K562 (cell line): Measurements from ENCODE around the gene RHOC. TPM values are rescaled to one million over a fixed set of nuclear protein-coding genes. Genes with fewer than 3 reads are reported as not detected.

Source experiments
- CREB5 ChIP-seq: fragments of 250-450 bp; sonication (Bioruptor Pico); IDR thresholded peaks from 2 replicates; pipeline ENCODE4 v1.5.0; 2020; ENCODE audit warnings: mild to moderate bottlenecking
- FOSL1 ChIP-seq: fragments of 200-800 bp; sonication (Bioruptor generic); conservative IDR thresholded peaks from 2 replicates; pipeline ENCODE4 v1.6.1; 2016; ENCODE audit warnings: missing genetic modification characterization, missing compliant biosample characterization
- HDGF ChIP-seq: fragments of 450-650 bp; IDR thresholded peaks from 2 replicates; pipeline ENCODE4 v1.6.1; 2016
- HINFP ChIP-seq: fragments of 450-650 bp; conservative IDR thresholded peaks from 2 replicates; pipeline ENCODE4 v1.6.1; 2016; ENCODE audit warnings: missing genetic modification characterization, low read depth, mild to moderate bottlenecking, control low read depth, missing compliant biosample characterization
- KLF6 ChIP-seq: fragments of 250-450 bp; sonication (Bioruptor Pico); IDR thresholded peaks from 2 replicates; pipeline ENCODE4 v1.4.0; 2020; ENCODE audit warnings: mild to moderate bottlenecking, moderate library complexity, borderline replicate concordance
- NCOA1 ChIP-seq: fragments of 450-650 bp; IDR thresholded peaks from 2 replicates; pipeline ENCODE4 v1.6.1; 2016; ENCODE audit warnings: low read depth
- RBM34 ChIP-seq: fragments of 200-400 bp; formaldehyde crosslinking; IDR thresholded peaks from 2 replicates; pipeline ENCODE4 v1.6.1; 2018; ENCODE audit warnings: low read length, borderline replicate concordance; ENCODE audit not compliant: insufficient read depth
- TAF7 ChIP-seq: fragments of 450-650 bp; IDR thresholded peaks from 2 replicates; pipeline ENCODE4 v1.6.1; 2016; ENCODE audit warnings: missing genetic modification characterization, missing compliant biosample characterization
- TARDBP ChIP-seq: fragments of 450-650 bp; IDR thresholded peaks from 2 replicates; pipeline ENCODE4 v1.6.1; 2016
- VEZF1 ChIP-seq: fragments of 200-800 bp; sonication (Bioruptor generic); IDR thresholded peaks from 2 replicates; pipeline ENCODE4 v1.6.1; 2017; ENCODE audit warnings: missing genetic modification characterization, missing compliant biosample characterization
- ZFP1 ChIP-seq: fragments of 450-650 bp; formaldehyde crosslinking; IDR thresholded peaks from 2 replicates; pipeline ENCODE4 v1.4.0; 2020; ENCODE audit warnings: mild to moderate bottlenecking, mixed read lengths
- ZNF282 ChIP-seq: sonication (generic); formaldehyde crosslinking; IDR thresholded peaks from 2 replicates; pipeline ENCODE4 v1.8.1; 2023; ENCODE audit warnings: missing genetic modification reagents
- ZNF583 ChIP-seq: fragments of 250-450 bp; sonication (Bioruptor Pico); IDR thresholded peaks from 2 replicates; pipeline ENCODE4 v1.4.0; 2020
- polyA plus RNA-seq, 8 experiments: library from polyadenylated mRNA; depleted of rRNA in 4 of 8; stranded (reverse) in 5 of 8; unstranded in 3 of 8; fragments of >200 nt; fragmentation: Nextera tagmentation in 2 of 8; fragmentation: Illumina TruSeq in 1 of 8; extraction: Ambion mirVana in 2 of 8; extraction: Trizol in 1 of 8; gene quantifications; 2 replicates each; pipeline versions ENCODE4 v1.2.1 to v1.2.3, GENCODE V29; 2011 to 2014; ENCODE audit warnings: inconsistent platforms in 1 of 8, missing spikeins in 1 of 8
- total RNA-seq, 7 experiments: library from RNA; depleted of rRNA in 6 of 7; stranded (reverse); fragments of >200 nt in 6 of 7; fragmentation: Illumina TruSeq in 2 of 7; extraction: Trizol in 2 of 7; gene quantifications; 2 replicates each; pipeline versions ENCODE4 v1.2.1 to v1.2.3, GENCODE V29; 2011 to 2021; ENCODE audit warnings: low replicate concordance in 1 of 7
- TF ChIP-seq, protein P1 (sequence below): sonication (generic); formaldehyde crosslinking; IDR thresholded peaks from 2 replicates; pipeline ENCODE4 v1.8.0; 2023; ENCODE audit warnings: missing genetic modification reagents, mild to moderate bottlenecking, borderline replicate concordance
- TF ChIP-seq, protein P2 (sequence below), 2 experiments: fragments of 450-650 bp in 1 of 2; sonication (generic) in 1 of 2; formaldehyde crosslinking in 1 of 2; IDR thresholded peaks in 1 of 2; conservative IDR thresholded peaks in 1 of 2; 2 replicates each; pipeline versions ENCODE4 v1.6.1 to v1.8.1; 2016 to 2023; ENCODE audit warnings: mild to moderate bottlenecking in 2 of 2, moderate library complexity in 2 of 2, inconsistent platforms in 1 of 2, missing genetic modification reagents in 1 of 2

Gene RHOC
- total and polyA plus RNA-seq, 9 of the 15 experiments (the other 6 are each of a cell fraction or from before 2014, with no cell fraction given) = 35.2 to 364 (median 204) TPM

DNA sequence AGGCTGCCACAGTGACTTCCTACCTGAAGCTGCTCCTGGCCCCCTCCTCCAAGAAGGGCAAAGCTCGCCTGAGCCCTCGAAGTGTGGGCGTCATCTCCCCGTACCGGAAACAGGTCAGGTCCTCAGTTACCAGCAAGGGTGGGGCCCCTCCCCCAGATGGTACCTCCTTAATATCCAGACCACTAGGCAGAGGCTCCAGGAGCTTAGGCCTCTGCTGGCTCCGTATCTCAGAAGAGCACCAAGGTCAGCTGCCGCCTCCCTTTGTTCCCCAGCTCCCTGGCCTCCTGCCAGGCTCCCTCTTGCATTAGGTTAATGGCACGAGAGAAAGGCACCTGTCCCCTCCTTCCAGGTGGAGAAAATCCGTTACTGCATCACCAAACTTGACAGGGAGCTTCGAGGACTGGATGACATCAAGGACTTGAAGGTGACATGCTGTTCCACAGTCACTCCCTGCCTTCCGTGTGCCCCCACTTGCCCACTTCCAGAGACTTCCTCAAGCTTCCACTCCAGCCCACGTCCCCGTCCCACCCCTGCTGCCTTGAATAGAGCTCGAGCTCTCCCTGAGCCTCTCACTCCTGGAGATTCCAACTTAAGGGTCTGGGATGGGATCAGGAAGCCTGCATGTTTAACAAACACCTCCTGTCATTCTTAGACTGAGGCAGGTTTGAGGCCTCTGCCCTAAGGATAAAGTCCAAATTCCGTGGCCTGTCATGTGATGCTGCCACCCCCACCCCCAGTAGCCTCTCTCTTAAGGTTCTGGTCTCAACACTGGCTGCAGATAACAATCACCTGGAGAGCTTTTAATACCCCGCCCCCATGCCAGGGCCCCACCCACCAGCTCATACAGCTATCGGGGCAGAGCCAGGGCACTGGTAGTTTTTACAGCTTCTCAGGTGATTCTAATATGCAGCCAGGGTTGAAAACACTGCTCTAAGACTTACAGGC lies 8.3 kb downstream of the RHOC start (continued):
- TF ChIP-seq, protein P1, sequence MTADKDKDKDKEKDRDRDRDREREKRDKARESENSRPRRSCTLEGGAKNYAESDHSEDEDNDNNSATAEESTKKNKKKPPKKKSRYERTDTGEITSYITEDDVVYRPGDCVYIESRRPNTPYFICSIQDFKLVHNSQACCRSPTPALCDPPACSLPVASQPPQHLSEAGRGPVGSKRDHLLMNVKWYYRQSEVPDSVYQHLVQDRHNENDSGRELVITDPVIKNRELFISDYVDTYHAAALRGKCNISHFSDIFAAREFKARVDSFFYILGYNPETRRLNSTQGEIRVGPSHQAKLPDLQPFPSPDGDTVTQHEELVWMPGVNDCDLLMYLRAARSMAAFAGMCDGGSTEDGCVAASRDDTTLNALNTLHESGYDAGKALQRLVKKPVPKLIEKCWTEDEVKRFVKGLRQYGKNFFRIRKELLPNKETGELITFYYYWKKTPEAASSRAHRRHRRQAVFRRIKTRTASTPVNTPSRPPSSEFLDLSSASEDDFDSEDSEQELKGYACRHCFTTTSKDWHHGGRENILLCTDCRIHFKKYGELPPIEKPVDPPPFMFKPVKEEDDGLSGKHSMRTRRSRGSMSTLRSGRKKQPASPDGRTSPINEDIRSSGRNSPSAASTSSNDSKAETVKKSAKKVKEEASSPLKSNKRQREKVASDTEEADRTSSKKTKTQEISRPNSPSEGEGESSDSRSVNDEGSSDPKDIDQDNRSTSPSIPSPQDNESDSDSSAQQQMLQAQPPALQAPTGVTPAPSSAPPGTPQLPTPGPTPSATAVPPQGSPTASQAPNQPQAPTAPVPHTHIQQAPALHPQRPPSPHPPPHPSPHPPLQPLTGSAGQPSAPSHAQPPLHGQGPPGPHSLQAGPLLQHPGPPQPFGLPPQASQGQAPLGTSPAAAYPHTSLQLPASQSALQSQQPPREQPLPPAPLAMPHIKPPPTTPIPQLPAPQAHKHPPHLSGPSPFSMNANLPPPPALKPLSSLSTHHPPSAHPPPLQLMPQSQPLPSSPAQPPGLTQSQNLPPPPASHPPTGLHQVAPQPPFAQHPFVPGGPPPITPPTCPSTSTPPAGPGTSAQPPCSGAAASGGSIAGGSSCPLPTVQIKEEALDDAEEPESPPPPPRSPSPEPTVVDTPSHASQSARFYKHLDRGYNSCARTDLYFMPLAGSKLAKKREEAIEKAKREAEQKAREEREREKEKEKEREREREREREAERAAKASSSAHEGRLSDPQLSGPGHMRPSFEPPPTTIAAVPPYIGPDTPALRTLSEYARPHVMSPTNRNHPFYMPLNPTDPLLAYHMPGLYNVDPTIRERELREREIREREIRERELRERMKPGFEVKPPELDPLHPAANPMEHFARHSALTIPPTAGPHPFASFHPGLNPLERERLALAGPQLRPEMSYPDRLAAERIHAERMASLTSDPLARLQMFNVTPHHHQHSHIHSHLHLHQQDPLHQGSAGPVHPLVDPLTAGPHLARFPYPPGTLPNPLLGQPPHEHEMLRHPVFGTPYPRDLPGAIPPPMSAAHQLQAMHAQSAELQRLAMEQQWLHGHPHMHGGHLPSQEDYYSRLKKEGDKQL = no peak
- TF ChIP-seq FOSL1 = no peak
- TF ChIP-seq, protein P2, sequence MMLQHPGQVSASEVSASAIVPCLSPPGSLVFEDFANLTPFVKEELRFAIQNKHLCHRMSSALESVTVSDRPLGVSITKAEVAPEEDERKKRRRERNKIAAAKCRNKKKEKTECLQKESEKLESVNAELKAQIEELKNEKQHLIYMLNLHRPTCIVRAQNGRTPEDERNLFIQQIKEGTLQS (IDR thresholded peaks at IDR 0.05) = no peak
- TF ChIP-seq, protein P2 (CRISPR knock-in tag; conservative IDR thresholded peaks at IDR 0.05) = no peak
- TF ChIP-seq HINFP (tag) = no peak
- TF ChIP-seq CREB5 (CRISPR knock-in tag) = 0 out of 2 replicates have a peak, but pooled peaks have one; percentile 22
- 0 out of 2 replicates have a peak, but pooled peaks have one; percentile 33 for TF ChIP-seq ZNF583 (CRISPR knock-in tag)
- TF ChIP-seq ZNF282 (CRISPR knock-in tag) = no peak
- TF ChIP-seq KLF6 (CRISPR knock-in tag) = no peak
- no peak for TF ChIP-seq TAF7 (tag)
- peak; percentile 47 for TF ChIP-seq VEZF1 (CRISPR knock-in tag)
- 0 out of 2 replicates have a peak, but pooled peaks have one; percentile 11 for TF ChIP-seq ZFP1 (CRISPR knock-in tag)
- no peak for TF ChIP-seq HDGF
- no peak for TF ChIP-seq NCOA1
- TF ChIP-seq TARDBP = no peak
- TF ChIP-seq RBM34 = no peak
